Activated CD8-positive, alpha-beta memory T cell treated with anti-CD3 and anti-CD28 coated beads for 24 hours (primary cell): ENCODE measurements around the gene PTPRM.

ENCODE experiments used
- DNase-seq: peaks from one replicate; pipeline ENCODE4 v3.0.0-alpha.2; 2020

The PTPRM gene

DNA sequence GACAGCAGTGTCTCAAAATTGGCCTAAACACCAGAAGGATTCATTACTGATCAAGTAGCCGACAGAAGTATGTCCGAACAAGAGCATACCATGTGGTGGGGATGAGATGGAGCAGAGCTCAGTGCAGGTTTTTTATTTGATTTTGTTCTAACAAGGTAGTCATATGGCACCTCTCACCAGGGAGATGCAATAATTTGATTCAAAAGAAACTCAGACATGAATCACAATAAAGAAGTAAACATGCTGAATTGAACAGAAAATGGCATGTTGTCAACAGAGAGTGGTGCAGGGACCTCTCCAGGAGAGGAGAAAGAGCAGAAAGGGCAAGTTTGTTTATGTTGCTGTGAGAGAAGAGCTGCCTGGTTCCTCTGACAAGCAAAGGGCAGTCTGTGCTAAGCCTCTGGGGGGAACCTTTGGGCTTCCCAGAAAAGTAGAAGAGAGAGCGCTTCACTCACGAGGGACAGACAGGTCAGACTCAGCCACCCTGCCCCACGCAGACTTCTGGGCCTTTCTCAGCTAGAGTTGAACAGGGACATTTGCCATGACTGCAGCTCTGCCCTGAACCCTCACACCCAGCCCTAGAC is 690.8 kb downstream of the PTPRM start:
- DNase-seq = no peak

DNA sequence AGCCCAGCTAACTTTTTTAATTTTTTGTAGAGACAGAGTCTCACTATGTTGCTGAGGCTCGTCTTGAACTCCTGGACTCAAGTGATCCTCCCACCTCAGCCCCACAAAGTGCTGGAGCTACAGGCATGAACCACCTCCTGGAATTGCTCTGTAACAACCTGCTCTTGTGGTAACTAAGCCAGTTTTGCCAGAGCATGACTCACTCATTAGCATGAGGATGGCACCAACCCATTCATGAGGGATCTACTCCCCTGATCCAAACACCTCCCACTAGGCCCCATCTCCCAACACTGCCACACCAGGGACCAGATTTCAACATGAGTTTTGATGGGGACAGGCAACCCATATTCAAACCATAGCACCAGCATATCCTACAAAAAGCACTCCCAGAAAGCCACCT is 693.2 kb downstream of the PTPRM start:
- DNase-seq = no peak

DNA sequence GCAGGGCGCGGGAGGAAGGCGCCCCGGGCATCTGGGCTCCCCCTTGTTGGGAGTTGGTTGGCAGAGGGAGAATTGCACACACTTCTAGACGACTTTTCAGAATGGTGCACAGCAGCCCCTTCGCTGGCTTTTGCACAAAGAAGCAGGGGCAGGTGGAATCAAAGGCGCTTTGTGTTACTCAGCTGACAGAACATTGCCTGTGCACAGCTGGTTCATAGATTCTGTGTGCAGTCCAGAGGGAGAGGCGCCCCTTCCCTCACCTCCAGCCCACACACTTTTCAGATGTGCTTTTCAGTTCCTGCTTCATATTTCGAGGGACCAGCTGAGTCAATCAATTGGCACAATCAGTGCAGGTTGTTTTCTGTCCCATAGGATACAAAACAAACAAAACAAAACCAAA is 693.7 kb downstream of the PTPRM start:
- DNase-seq = no peak

DNA sequence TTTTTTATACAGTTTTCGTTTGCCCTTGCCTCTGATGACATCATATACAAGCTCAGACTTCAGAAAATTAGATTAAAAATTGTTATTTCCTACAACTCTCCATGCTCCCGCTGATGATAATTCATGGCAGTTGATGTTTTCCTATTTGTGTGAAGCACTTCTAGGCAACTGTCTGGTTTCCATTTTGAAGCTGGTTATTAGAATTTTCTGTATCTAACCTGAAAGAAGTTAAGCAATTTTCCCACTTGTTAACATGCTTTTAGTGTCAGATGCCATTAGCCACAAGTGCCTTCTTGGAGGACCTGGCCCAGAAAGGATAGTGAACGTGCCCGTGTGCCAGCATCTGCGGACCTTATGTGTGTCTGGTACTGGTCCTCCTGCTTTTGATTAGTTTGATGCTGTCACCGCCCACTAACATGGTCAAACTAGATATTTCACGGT is 694.6 kb downstream of the PTPRM start:
- no peak for DNase-seq

DNA sequence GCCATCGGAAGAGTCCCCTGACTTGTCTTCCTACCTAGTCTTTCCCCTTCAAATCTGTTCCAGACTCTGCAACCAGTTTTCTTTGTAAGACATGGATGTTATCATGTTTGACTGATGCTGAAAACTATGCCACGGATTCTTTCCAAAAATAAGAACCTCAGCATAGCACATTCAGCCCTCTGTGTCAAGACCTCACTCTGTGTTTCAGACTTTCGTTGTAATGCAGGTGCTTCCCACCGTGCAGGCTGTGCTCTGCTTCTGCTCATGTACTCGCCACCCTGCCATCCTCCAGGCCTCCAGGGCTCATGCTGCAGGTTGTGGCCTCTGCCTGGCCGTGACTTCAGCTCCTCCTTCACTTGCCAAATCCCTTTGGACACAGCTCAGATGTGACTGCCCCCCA is 695.1 kb downstream of the PTPRM start:
- no peak for DNase-seq

DNA sequence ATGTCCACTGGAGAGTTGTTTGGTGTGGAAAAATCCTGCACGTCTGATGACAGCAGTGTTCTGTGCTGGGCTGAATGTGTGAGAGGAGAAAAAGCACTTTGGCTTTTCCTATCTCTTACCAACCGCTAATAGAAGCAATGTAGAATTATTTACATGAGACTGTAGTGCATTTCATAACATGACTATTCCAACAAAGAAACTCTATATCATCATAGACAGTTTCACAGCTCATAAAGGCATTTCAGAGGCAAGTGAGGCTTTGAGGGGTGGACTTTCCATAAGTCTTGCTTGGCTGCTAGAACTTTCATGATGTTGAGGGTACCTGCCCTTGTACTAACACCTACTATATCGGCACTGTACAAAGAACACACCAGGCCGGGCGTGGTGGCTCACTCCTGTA is 697.0 kb downstream of the PTPRM start:
- DNase-seq = no peak

DNA sequence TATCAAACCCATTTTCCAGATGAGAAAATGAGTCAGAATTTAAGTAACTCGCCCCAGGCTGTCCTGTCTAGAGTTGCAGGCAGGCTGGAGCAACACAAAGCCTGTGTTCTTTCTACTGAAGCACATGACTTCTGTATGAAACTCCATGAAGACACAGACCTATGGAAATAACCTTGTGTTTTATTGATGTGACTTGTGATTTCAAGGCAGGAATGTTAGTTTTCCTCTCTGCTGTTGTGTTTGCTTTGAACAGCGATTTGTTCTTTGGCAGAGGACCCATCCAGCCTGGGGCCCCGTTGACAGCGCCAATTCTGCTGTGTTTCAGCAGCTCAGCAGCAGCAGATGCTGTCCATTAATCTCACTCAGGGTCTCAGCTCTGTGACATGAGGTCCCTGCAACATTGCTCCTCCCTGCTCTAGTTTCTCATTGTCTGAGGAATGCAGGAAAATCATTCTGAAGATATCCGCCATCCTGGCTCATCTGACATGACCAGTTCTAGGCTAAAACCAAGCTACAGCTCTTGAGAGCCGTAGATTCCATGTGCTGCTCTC is 697.8 kb downstream of the PTPRM start:
- no peak for DNase-seq

DNA sequence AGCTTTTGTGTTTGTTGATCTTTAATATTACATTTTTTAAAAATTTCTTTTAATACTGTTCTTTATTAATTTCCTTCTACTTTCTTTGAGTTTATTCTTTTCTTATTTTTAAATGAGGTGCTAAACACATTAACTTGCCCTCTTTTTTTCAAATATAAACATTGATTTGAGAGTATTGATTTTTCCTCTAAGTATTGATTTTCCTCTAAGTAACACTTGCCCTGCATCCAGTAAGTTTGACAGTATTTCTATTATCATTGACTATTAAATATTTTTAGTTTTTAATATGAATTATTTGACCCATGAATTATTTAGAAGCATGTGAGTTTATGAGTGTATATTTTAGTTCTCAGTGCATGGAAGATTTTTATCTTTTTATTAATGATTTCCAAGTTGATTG is 705.1 kb downstream of the PTPRM start:
- no peak for DNase-seq

DNA sequence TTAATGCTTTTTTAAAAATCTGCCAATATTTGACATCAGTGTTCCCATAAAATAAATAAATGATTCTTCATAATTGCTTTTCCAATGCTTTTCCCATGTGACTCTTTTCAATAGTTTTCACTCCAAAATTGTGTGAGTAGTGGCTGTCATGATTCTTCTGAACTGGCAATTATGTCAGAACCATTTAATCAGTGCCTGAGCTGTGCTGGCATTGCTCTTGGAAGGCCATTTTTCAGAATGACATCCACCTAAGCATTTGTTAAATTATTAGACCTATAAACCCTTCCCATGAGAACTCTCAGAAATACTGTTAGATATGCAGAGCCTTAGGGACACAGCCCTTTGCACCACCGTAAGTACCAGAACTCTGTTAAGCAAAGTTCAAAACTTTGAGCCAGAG is 707.3 kb downstream of the PTPRM start:
- no peak for DNase-seq

DNA sequence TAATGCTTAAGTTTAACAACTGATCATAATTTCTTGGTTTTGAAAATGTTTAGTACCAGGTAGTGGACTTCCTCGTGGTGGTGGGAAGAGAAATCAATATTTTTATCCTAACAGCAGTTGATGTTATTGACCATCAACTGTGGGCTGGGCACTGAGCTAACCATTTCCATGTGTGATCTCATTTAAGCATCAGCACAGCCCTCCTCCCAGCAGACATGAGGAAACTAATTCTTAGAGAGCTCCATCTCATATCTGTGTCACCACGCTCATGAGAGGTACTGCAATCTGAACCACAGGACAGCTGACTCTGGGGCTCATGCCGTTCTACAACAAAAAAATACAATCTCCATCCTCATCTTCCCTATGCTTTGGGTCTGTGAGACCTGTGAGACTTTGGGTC is 709.3 kb downstream of the PTPRM start:
- DNase-seq = no peak

DNA sequence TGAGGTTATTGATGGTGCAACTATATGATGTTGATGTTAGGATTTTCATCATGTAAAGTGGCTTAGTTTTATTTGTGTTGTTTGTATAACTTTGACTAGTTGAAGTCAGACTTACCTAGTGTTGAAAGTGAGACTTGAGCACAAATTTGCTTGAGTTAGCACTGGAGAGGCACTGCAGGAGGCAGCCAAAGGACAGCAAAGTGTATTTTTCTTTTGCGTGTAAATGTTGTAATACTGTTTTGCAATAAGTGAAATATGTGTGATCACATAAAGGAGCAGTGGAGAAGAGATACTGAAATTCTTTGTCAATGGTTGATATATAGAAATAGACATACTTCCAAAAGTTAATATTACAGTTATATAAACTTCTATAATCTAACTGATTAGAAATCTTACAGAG is 710.2 kb downstream of the PTPRM start:
- no peak for DNase-seq

DNA sequence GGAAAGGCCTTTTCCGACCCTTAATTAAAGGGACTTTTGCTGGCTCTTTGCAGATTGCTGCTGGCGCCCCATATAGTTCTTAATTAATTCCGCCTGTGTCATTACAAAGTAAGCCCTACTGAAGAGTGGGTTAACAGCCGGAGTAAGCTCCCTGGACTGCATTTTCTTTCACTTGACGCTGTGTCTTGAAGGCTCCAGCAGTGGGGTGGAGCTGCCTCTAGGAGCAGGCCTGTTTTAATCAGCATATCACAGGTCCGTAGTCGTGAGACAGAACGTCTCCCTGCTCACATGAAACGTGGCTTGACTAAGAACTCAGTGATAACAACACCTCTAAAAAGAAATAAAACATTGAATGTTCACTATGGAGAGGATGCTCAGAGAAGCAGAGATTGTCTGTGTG is 712.2 kb downstream of the PTPRM start:
- no peak for DNase-seq

DNA sequence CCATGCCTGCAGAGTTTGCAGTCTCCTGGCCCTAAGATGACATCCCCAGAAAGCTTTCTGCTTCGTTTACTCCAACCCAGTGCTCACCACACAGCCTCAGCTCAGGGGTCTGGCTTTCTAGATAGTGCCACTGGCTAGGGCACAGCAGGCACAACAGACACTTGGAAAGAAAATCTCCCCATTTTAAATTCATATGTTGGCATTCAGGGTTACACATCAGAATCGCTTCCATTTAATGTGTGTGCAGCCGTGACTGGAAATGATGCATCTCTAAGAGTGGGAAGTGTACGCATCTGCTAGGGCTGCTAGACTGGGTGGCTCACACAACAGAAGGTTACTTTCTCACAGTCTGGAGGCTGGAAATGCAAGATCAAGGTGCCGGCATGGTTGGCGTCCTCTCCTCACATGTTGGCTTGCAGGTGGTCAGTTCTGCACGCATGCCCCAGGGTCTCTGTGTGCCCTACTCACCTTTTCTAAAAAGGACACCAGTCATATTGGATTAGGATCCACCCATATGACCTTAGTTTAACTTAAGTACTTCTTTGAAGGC is 712.7 kb downstream of the PTPRM start:
- no peak for DNase-seq

DNA sequence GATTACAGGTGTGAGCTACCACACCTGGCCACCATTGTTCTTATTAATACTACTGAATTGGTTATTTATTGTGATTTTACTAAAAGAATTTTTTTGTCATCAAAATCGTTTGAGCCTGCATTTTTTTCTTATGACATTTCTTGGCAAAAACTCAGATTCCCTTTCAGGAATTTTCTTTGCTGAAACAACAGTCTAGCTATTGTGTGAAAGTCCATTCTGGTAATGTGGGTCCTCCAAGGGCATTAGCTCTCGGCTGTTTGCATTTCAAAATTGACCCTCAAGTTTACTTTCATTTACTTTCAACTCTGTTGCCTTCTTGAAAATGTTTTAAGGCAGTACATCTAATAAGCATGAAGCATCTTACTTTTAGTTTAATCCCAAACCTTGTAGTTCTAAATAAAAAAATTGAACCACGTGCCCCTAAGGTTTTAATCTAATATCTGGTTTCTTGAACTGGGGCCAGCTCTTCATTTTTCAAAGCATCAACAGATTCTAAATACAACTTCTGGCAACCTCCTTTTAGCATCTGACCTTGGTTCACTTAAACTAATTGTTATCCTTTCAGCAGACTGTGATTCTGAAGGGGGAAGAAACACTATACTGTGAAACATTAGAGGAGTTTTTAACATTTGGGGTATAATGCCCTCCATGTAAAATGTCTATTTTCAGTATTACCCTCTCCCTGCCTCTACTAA is 716.9 kb downstream of the PTPRM start:
- DNase-seq = no peak

DNA sequence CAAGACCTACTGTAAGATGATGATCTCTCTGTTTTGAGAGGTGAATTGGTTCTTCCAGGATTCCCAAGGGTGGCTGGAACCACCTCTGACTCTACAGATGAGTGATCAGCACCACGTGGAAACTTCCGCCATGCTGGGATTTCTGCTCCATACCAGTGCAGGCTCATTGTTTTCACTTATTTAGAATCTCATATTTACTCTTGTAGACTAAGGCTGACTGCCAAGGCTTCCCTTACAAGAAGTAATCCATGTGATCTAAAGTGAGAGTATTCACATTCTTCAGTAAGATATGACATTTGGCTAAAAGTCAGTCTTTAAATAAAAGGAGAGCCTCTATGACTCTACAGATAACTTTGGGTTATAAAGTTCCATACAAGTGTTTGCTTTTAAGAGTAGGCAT is 719.2 kb downstream of the PTPRM start:
- DNase-seq = no peak

DNA sequence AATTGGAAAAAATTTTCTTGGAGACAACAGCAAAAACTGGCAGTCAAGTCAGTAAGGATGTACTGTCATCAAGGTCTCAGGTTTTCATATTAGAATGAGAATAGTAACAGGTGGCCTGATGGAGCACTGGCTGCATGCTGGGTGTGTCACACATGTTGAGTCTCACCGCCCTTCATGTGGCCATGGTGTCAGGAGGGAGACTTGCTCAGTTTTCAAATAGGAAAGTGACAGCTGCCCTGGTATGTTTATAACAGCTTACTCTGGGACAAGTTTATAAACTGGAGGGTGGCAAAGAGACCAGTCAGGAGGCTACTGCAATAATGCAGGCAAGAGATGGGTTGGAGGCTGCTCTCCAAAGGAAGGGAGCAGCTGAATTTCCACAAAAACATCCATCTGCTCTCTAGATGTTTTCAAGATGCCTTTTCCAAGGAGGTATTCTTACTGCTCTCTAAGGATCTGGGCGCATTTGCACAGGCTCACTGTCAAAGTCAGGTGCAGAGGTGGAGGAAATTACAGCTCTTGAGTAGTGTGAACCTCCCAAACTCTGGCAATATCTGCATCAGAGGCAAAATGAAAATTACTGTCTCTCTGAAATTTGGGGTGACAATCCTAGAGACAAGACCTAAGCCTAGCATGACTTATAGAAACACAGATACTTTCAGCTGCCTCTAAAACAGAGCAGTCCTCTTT is 720.2 kb downstream of the PTPRM start:
- DNase-seq = no peak

DNA sequence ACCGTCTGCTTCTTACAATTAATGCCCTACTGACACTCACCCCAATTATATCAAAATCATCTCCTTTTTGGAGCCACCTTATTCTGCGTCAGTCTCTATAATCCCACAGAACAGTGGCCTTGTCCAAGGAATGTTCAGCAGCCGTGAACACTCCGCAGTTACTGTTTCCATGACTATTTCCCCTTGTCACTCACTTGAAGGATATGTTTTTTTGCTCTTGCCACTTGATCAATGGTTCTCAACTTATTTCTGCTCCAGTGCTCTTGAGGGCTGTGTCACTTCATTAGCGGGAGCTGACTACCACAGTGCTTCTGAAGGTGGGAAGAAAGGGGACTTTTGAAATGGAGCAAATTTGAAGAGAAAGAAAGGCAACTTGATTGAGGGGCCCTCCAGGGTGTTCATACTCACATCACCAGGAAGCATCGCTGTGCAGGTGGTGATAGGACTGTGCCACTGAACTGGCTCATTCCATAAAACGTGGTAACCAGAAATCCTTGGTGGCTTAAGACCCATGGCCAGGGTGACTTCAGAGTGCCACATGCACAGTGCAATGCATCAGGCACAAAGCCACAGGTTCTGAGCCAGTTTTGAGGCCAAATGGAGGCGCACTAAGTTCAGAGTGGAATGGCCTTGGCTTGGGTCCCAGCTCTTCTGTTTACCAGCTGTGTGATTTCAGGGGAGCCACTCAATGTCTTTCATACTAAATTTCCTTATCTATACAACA is 721.5 kb downstream of the PTPRM start:
- DNase-seq = no peak

DNA sequence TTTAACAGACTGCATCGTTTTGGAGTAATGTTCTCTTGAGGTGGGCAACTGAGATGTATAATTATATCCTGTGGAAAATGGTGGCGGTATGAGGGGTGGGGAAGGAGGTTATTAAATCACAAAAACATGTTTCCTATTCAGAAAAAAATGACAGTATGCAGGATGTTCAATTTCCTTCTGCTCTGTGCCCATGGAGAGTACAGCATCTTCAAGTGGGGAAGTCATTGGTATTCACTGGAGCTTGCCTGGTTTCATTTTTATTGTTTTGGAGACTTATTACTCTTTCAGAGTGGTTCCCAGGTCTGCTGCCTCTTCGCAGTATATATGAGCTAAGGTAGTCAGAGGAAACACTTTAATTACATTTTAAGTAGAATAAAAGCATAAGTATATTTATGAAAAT is 723.3 kb downstream of the PTPRM start:
- no peak for DNase-seq

DNA sequence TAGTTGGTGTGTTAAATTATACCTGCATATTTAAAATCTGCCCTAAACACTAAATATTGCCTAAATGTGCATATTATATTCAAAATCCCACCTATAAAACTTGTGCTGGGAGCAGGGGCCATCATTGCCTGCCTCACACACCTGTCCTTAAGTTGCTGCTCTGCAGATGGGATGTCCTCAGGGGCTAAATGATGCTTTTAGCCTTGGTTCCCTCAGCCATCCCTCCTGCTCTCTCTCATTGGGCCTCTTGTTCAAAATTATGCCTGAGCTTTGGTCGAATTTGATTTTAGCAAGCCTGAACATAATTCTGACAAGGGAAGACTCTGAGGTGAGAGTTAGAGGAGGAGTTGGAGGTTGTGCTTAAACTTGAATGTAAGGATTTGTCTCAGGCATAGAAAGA is 723.8 kb downstream of the PTPRM start:
- no peak for DNase-seq

DNA sequence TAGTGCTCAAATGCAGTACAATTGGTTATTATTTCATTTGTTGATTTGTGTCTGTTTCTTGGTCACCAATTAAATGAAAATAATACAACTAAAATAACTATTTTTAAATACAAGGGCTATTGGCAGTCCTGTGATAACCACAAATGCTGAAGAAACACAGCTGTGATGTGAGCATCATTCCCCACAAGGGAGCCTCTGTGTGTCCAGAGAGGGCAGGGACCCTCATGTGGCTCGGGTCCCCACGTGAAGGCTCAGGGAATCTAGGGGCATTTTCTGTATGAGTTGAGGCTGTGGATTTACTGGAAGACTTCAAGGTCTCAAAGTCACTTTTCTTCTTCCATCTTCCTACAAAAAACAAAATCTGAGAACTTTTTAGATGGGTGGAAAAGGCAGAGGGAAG is 726.1 kb downstream of the PTPRM start:
- no peak for DNase-seq

DNA sequence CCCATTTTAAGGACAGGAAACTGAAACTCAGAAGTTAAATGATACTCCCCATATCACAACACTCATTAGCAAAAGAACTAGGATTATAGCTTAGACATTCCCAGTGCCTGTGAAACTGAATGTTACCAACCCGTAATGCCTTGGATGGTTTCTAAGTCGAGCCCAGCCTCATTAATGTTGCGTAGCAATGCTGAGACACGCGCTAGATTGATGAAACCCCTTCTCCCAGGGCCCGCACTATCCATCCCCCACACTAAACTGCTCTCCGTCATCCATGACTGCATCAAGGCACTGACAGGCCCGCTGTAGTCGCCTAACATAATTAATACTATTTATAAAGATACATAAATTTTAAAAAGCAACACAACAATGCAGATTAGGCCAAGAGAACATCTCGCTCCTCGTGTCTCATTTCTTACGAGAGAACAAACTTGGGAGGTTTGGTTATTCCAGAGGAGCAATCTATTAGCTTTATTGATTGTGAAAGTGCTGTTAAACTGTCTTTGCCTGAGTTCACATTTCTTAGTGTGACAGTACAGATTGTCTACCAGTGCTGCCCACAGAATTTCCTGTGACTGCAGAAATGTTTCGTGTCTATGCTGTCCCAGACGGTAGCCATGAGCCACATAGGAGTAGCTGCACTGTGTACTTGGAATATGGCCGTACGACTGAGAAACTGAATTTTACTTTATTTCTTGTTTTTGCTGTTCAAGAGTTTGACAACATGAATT is 729.9 kb downstream of the PTPRM start:
- no peak for DNase-seq

DNA sequence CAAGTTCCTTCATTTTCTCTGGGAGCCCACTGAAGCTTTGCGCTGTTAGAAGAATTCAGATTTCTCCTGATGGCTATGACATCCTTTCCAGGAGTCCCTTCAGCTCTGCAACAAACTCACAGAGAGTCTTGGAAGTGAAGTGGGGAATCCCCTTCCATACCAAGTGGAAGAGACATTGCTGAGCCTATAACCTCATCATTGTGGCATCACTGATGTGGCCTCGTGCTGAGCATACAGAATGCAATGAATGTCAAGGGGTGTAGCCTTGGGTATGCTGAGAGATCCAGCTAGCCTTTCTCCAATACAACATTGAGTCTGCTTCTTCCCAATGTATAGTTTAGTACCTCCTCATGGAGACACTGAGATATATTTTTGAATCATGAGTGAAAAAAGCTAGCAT is 731.1 kb downstream of the PTPRM start:
- DNase-seq = no peak
